NCI-H460 (cell line): Measurements from ENCODE around the gene OPN4. TPM values are rescaled to one million over a fixed set of nuclear protein-coding genes. Genes with fewer than 3 reads are reported as not detected.

Source experiments
- DNase-seq: peaks from one replicate; pipeline ENCODE4 v3.0.0-alpha.2; 2016; ENCODE audit warnings: low read depth; ENCODE audit errors: extremely low read depth
- total RNA-seq: library from RNA; depleted of rRNA; stranded (reverse); fragments of >200 nt; shearing (Covaris generic); gene quantifications from 2 replicates; pipeline ENCODE4 v1.2.3, GENCODE V29; 2014

Gene OPN4
- total RNA-seq, 1 experiment from 2014 or later = not detected

DNA sequence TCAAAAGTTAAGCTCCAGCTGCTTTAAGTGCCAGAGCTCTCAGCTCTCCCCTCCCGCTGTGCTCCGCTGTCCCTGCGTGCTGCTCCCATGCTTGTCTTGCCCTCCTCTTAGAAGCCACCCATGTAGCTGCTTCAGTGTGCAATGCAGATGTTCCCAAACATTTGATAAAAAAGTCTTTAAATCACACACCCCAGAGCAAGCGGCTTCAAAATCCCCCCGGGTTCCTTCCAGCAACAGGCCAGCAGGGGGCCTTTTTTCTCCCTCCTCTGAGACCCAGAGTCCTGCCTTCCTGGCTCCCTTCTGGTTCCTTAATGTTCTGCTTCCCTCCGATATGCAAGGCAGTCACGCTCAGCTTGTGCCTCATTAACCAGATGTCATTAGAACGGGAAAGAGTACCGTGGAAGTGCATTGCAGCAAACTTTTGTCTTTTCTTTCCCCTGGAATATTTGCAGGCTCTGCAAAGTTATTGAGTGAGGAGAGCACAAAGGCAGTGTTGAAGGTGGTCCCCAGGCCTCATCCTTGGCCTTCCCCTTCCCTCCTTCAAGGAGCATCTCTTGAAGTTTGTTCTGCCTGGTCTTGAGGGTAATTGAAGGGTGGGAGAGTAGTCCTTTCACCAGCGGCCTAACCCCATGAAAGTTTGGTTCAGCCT, 39.5 kb downstream of the OPN4 start:
- peak; percentile 23 for DNase-seq

- DNase-seq = no peak
These were observed 44.0 kb downstream of the OPN4 start for GRCh38 chr10:86698207-86698940.

- no peak for DNase-seq
These were observed 44.8 kb downstream of the OPN4 start for GRCh38 chr10:86699125-86699524.

DNA sequence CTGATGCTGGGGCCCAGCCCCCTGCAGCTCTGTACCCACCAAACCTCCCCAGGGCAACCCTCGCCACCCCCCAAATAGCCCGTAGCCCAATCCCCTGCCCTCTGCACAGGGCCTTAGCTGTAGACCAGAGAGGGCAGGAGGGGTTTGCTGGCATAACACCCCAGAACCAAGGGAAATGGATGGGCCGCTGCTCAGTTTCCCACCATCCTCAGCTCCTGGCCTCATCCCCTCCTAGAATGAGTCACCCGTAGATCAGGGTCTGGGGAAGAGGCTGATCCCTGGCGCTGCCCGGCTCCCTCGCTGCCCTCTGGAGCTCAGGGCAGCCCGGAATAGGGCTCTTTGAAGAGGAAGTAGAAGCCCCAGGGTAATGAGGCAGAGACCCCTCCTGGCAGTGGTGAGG, 45.2 kb downstream of the OPN4 start:
- DNase-seq = no peak

- DNase-seq = no peak
These were observed 45.9 kb downstream of the OPN4 start for GRCh38 chr10:86699991-86700840.

DNA sequence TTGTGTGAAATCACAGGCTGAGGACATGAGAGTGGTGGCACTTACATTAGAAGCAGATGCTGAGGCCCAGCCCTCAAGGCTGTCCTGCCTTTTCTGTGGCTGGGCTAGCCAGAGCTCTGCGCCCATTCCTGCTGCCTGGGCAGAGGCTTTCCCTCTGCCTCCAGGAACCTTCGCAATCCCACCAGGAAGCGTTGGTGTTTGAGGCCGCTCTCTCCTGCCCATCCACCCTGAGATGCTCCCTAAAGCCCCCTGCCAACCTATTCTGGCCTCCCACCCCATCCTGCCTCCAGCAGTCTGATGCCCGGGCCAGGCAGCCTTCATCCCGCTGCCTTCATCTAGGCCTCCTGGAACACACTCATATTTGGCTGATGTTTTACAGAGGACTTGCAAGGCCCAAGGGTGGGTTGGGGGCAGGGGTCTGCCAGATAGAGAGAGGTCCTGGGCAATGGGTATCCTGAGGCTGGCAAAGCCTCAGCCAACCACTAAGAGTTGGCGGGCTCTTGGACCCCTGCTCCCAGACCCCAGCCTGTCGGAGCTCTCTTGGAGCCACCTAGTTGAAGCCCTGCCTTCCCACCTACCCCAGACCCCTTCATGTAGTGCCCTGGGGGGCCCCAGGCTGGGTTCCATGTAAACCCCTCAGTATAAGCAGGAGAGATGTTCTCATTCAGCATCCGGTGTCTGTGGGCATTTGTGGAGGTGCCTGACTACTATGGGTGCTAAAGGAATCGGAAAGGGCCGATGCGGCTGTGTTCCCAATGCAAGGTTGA, 46.7 kb downstream of the OPN4 start:
- DNase-seq = no peak

DNA sequence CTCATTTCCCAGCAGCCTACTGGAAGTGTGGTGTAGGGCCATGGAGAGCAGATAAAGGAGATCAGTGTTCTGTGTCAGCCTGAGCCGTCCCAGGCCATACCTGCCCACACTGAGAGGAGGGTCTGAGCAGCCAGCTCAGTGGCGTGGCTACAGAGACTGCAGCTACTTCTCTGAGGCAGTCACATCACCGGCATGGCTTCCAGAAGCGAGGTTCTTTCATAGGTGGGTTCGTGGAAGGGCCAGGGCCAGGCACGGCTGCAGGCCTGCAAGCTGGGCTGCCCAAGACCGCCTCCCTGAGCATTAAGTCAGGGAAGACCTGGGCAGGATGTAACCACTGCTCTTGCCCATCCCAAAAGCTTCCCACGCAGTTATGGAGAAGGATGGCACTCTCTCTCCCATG, 48.8 kb downstream of the OPN4 start:
- no peak for DNase-seq

DNA sequence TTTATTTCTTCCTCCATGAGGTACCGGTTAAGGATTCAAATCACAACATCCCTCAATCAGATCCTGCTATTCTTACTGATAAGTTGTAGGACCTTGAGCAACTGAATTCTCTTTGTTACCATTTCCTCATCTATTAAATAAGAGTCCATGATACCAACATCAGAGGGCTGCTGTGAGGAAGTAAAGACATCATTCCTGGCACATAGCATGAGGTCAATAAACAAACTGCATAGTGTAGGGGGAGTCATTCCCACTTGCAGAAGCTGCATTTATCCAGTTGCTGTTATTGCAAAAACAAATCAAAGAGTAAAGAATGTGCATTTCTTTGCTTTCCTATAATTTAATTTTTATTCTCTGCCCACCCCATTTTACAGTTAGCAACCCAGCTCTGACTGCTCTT, 50.8 kb downstream of the OPN4 start:
- no peak for DNase-seq

GRCh38 chr10:86705905-86706304, 51.6 kb downstream of the OPN4 start:
- DNase-seq = no peak

GRCh38 chr10:86706401-86706841, 52.1 kb downstream of the OPN4 start:
- no peak for DNase-seq

DNA sequence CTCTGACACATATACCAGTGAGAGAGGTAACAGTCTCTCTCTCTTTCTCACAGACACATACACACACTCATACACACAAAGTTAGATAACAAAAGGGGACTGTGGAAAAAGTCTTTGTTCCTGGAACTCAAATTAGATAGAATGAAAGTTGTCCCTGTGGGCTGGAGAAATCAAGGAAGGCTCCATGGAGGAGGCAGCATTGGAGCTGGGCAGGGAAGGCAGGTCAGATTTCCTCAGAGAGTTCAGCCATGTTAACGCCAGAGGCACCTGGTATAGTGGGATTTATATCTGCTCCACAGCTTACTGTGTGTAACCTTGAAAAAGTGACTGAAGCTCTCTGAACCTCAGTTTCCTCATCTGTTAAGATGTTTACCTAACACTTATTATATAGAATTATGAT, 52.6 kb downstream of the OPN4 start:
- DNase-seq = no peak

DNA sequence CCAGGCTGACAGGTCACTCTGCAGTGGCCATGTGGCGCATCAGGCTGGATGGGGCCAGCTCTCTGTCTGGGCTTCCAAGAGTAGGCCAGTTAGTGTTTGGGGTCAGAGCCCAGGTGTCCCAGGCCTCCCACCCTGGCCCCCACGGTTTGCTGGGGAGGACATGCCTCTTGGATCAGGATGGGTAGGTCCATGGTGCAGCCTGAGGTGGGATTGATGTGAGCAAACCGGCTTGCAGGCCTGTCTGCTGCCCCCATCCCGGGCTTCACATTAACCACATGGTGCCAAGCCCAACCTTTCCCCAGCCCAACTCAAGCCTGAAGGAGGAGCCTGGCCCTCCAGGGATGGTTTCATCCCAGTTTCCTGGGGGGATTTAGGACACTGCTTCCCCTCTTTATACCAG, 53.2 kb downstream of the OPN4 start:
- no peak for DNase-seq

DNA sequence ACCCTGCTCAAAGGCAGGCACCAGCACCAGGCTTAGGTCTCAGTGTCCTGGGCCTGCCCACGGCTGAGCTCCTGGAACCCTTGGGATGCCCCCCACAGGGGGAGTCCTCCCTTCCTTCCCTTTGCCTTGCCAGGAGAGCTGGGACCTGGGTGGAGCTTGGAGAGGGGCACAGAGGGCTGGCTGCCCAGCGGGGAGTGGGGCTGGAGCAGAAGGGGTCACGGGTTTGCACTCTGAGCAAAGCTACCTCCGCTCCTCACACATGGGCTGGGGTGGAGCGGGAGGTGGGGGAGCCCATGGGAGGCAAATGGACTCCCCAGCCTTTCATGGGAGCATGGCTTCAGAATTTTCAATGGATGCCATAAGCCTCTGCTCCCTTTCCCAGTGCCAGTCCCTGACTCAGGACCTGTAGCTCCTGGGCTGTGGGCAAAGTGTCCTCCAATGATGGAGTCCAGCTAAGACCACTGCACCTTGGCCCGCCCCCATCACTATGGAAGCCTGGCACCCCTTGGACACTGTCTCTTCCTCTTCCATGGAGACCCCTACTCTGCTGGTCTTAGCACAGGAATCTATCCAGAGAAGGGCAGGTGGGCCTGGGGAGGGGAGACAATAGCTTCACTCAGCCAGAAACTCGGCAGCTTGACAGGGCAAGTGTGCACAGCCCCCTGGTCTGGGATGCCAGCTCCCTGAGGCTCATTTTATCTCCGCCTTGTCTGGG, 53.9 kb downstream of the OPN4 start:
- DNase-seq = no peak

GRCh38 chr10:86708783-86709380, 54.5 kb downstream of the OPN4 start:
- DNase-seq = no peak

DNA sequence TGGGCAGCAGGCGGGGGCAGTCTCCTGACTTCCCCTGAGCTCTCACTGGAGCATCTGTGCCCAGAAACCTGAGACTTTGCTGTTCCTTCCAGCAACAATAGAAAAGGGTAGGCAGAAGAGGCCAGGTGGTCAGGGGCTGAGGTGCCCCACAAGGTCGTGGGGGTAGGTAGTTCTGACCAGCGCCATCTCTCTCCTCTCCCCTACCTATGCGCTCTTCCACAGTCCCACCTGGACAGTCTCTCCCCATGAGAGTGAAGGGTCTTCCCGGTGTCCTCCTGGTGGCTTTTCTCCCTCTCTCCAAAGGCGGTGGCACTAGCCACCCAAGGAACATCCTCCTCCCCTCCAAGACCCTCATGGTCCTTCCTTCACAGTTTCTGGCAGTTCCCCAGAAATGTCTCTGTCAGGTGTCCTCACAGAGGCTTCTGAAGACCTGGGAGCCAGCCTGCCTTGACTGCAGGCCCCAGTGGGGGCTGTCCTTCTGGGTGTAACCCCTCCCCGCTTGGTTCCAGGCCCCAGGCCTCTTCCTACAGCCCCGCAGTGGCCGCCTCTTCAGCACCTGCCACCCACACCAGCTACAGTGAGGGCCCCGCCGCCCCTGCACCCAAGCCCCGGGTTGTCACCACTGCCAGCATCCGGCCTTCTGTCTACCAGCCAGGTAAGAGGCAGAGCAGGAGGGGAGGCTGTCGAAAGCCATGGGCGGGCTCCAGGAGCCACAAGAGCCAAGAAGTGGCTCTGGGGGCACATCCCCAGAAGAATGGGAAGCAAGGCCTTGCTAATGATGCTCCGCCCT, 55.2 kb downstream of the OPN4 start:
- no peak for DNase-seq

- peak; percentile 85 for DNase-seq
These were observed 56.7 kb downstream of the OPN4 start for GRCh38 chr10:86710987-86711512.

- peak; percentile 15 for DNase-seq
These were observed 57.4 kb downstream of the OPN4 start for GRCh38 chr10:86711513-86712316.

DNA sequence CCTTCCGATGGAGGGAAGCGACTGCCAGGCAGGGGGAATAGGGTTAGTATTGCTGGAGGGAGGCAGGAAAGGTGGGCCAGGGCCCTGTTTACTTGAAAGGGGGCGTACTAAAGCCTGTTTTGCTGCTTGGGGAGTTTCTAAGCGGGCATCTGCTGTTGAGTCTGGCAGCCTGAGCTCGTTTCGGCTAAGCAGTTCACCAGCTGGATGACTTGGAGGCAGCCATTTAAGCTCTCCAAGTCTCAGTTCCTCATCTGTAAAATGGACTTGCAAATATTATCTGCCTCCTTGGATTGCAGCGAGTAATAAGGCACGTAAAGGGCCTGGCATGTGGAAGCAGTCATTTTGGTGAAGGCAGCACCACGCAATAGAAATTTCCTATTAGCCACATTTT, 58.0 kb downstream of the OPN4 start:
- DNase-seq = no peak
